GM23338 (cell line): ENCODE data around the gene ST6GALNAC3. TPM values are rescaled to one million over a fixed set of nuclear protein-coding genes. Genes with fewer than 3 reads are reported as not detected.

Experiments
- ATAC-seq: fragments of 200-7000 bp; cut with Tn5 transposase; 3 replicates; pipeline ENCODE4 v1.9.1; 2020
- DNase-seq: peaks from one replicate; pipeline ENCODE4 v3.0.0-alpha.2; 2015; ENCODE audit warnings: low spot score
- H2AFZ ChIP-seq: fragments of 200-600 bp; sonication (generic); 2 replicates; pipeline ENCODE4 v1.8.0; 2016; ENCODE audit warnings: antibody characterized with exemption, mild to moderate bottlenecking, moderate library complexity
- H3F3A ChIP-seq: fragments of 200-600 bp; sonication (generic); replicated peaks from 2 replicates; pipeline ENCODE4 v1.8.0; 2017; ENCODE audit warnings: antibody characterized with exemption, mixed run types, low read depth
- H3K27ac ChIP-seq: fragments of 200-600 bp; sonication (generic); 2 replicates; pipeline ENCODE4 v1.6.1; 2016; ENCODE audit warnings: low read depth
- H3K27me3 ChIP-seq: fragments of 200-600 bp; sonication (generic); 2 replicates; pipeline ENCODE4 v1.8.0; 2016; ENCODE audit warnings: mild to moderate bottlenecking, mixed run types, moderate library complexity; ENCODE audit not compliant: insufficient read depth
- H3K36me3 ChIP-seq: fragments of 200-600 bp; sonication (generic); 2 replicates; pipeline ENCODE4 v1.8.0; 2016; ENCODE audit warnings: mild to moderate bottlenecking; ENCODE audit not compliant: insufficient read depth
- H3K4me1 ChIP-seq: fragments of 200-600 bp; sonication (generic); 2 replicates; pipeline ENCODE4 v1.8.0; 2016; ENCODE audit warnings: mild to moderate bottlenecking, moderate library complexity; ENCODE audit not compliant: insufficient read depth
- H3K4me2 ChIP-seq: fragments of 200-600 bp; sonication (generic); 2 replicates; pipeline ENCODE4 v1.7.1; 2017; ENCODE audit warnings: mixed run types
- H3K4me3 ChIP-seq: fragments of 200-600 bp; sonication (generic); 2 replicates; pipeline ENCODE4 v1.6.1; 2016; ENCODE audit warnings: mixed run types
- H3K79me2 ChIP-seq: fragments of 200-600 bp; sonication (generic); replicated peaks from 2 replicates; pipeline ENCODE4 v1.8.0; 2017; ENCODE audit warnings: mild to moderate bottlenecking; ENCODE audit not compliant: insufficient read depth
- H3K9me2 ChIP-seq: fragments of 200-600 bp; sonication (generic); 2 replicates; pipeline ENCODE4 v1.8.0; 2017; ENCODE audit not compliant: insufficient read depth
- H4K20me1 ChIP-seq: fragments of 200-600 bp; sonication (generic); replicated peaks from 2 replicates; pipeline ENCODE4 v1.8.0; 2017; ENCODE audit warnings: mild to moderate bottlenecking; ENCODE audit not compliant: insufficient read depth
- H3K27ac Mint-ChIP-seq: 2 replicates; pipeline ENCODE4 v1.8.0; 2020; ENCODE audit warnings: inconsistent platforms, mild to moderate bottlenecking, moderate library complexity, mixed read lengths
- H3K27me3 Mint-ChIP-seq: 3 replicates; pipeline ENCODE4 v1.8.0; 2022; ENCODE audit warnings: low read depth, mild to moderate bottlenecking, moderate library complexity, mixed read lengths, inconsistent platforms; ENCODE audit not compliant: insufficient read depth, poor library complexity
- H3K36me3 Mint-ChIP-seq: 3 replicates; pipeline ENCODE4 v1.8.0; 2021; ENCODE audit warnings: low read depth, mild to moderate bottlenecking, inconsistent platforms, moderate library complexity, mixed read lengths
- H3K4me1 Mint-ChIP-seq: 3 replicates; pipeline ENCODE4 v1.8.0; 2020; ENCODE audit warnings: mild to moderate bottlenecking, inconsistent platforms, mixed read lengths
- H3K4me3 Mint-ChIP-seq: 3 replicates; pipeline ENCODE4 v1.8.0; 2021; ENCODE audit warnings: moderate library complexity, mild to moderate bottlenecking, inconsistent platforms, mixed read lengths
- H3K9me3 Mint-ChIP-seq: 3 replicates; pipeline ENCODE4 v1.8.0; 2020; ENCODE audit warnings: moderate library complexity, mild to moderate bottlenecking, inconsistent platforms, mixed read lengths
- ETS1 ChIP-seq: IDR thresholded peaks from 2 replicates; pipeline ENCODE4 v1.6.1; 2016; ENCODE audit warnings: antibody characterized with exemption
- EZH2 ChIP-seq: fragments of 200-600 bp; sonication (generic); IDR thresholded peaks from one replicate; pipeline ENCODE4 v1.8.0; 2017; ENCODE audit warnings: antibody characterized with exemption, mild to moderate bottlenecking, low read depth; ENCODE audit not compliant: unreplicated experiment
- EZH2phosphoT487 ChIP-seq: fragments of 200-600 bp; sonication (generic); IDR thresholded peaks from one replicate; pipeline ENCODE4 v1.8.1; 2018; ENCODE audit warnings: antibody characterized with exemption; ENCODE audit not compliant: unreplicated experiment
- JUNB ChIP-seq: IDR thresholded peaks from one replicate; pipeline ENCODE4 v1.6.1; 2016; ENCODE audit warnings: antibody characterized with exemption; ENCODE audit not compliant: unreplicated experiment
- NANOG ChIP-seq: IDR thresholded peaks from 2 replicates; pipeline ENCODE4 v1.6.1; 2016; ENCODE audit warnings: antibody characterized with exemption, borderline replicate concordance
- POLR2AphosphoS5 ChIP-seq: IDR thresholded peaks from 2 replicates; pipeline ENCODE4 v1.6.1; 2016; ENCODE audit warnings: antibody characterized with exemption, low read depth
- REST ChIP-seq: IDR thresholded peaks from one replicate; pipeline ENCODE4 v1.6.1; 2018; ENCODE audit warnings: antibody characterized with exemption; ENCODE audit not compliant: unreplicated experiment
- STAT1 ChIP-seq: IDR thresholded peaks from one replicate; pipeline ENCODE4 v1.6.1; 2016; ENCODE audit warnings: antibody characterized with exemption; ENCODE audit not compliant: unreplicated experiment
- ZNF114 ChIP-seq: fragments of 250-450 bp; sonication (Bioruptor Pico); IDR thresholded peaks from 2 replicates; pipeline ENCODE4 v1.5.0; 2020; ENCODE audit warnings: mild to moderate bottlenecking, moderate library complexity
- ZNF331 ChIP-seq: fragments of 250-450 bp; sonication (Bioruptor Pico); IDR thresholded peaks from 2 replicates; pipeline ENCODE4 v1.5.0; 2020; ENCODE audit warnings: low read depth, mild to moderate bottlenecking, moderate library complexity
- polyA plus RNA-seq: library from polyadenylated mRNA; unstranded; fragments of >200 nt; fragmentation: Nextera tagmentation; extraction: Ambion mirVana; gene quantifications from 2 replicates; pipeline ENCODE4 v1.2.1, GENCODE V29; 2016
- total RNA-seq: library from RNA; depleted of rRNA; stranded (reverse); fragments of >200 nt; shearing (Covaris generic); gene quantifications from 2 replicates; pipeline ENCODE4 v1.2.3, GENCODE V29; 2014

Gene ST6GALNAC3
- total and polyA plus RNA-seq, 2 experiments from 2014 or later, result 4.7 to 11.6 TPM

GRCh38 chr1:76284842-76285241 is 210.3 kb downstream of the ST6GALNAC3 start:
- H2AFZ ChIP-seq, result no peak overlapping the region
- no peaks in the 10 kb centered on the region for H3K4me1 ChIP-seq
- Mint-ChIP-seq H3K4me3 (no peak overlapping the region), H3K27ac (no peak overlapping the region), H3K36me3 (no peaks in the 10 kb centered on the region), H3K9me3 (no peaks in the 10 kb centered on the region), H3K4me1 (peaks cover 27% of the 10 kb centered on the region), H3K27me3 (peaks cover 1% of the 10 kb centered on the region)
- H3K79me2 ChIP-seq, result no peaks in the 10 kb centered on the region
- no peaks in the 10 kb centered on the region for H3K27me3 ChIP-seq
- no peaks in the 10 kb centered on the region for H4K20me1 ChIP-seq
- no peaks in the 10 kb centered on the region for H3F3A ChIP-seq
- H3K4me2 ChIP-seq, result no peak overlapping the region
- H3K27ac ChIP-seq, result no peak overlapping the region
- H3K4me3 ChIP-seq, result no peak overlapping the region
- no peaks in the 10 kb centered on the region for H3K9me2 ChIP-seq
- TF ChIP-seq REST, result no peak
- no peaks in the 10 kb centered on the region for H3K36me3 ChIP-seq
- no peak for DNase-seq
- ATAC-seq, result no peak

DNA sequence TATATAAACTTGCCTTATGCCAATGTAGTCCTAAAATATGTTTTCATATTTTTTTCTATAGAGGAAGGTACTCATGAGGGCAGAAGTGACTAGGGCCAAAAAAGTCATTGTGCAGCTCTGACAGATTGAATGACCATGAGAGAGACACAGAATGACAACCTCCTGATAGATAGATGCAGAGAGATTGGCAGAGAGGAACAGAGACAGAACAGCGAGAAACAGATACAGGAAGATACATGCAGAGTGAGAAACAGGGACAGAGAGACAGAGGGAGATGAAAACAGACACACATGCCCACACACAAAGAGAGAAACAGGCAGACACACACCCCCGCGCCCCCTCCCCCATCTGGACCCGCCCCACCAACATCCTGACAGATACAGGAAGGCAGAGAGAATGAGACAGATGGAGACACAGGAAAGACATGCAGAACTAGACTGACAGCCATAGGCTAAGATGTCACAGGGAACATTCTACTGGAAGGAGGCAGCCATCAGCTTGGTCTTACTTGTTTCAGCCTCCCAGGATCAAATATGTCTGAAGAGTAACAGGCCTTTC is 211.1 kb downstream of the ST6GALNAC3 start:
- Histone ChIP-seq H3K4me3 (no peak overlapping the region), H3F3A (no peaks in the 10 kb centered on the region), H3K27me3 (no peaks in the 10 kb centered on the region), H3K9me2 (no peaks in the 10 kb centered on the region), H3K79me2 (no peaks in the 10 kb centered on the region), H3K27ac (no peak overlapping the region), H2AFZ (no peak overlapping the region), H3K4me2 (no peak overlapping the region), H3K36me3 (no peaks in the 10 kb centered on the region), H4K20me1 (no peaks in the 10 kb centered on the region), H3K4me1 (0 out of 2 replicates have a peak, but pooled peaks cover 4% of the 10 kb centered on the region)
- TF ChIP-seq ZNF114, result no peak
- no peak for TF ChIP-seq STAT1
- no peak for TF ChIP-seq EZH2
- no peak for TF ChIP-seq ZNF331 (CRISPR knock-in tag)
- no peak for TF ChIP-seq EZH2phosphoT487
- TF ChIP-seq POLR2AphosphoS5, result no peak
- no peak for TF ChIP-seq ETS1
- TF ChIP-seq JUNB, result no peak
- no peak for TF ChIP-seq NANOG
- H3K27ac Mint-ChIP-seq, result no peak overlapping the region
- no peaks in the 10 kb centered on the region for H3K9me3 Mint-ChIP-seq
- H3K4me1 Mint-ChIP-seq, result peaks cover 35% of the 10 kb centered on the region
- DNase-seq (no peak), ATAC-seq (no peak)
- no peak overlapping the region for H3K4me3 Mint-ChIP-seq
- peaks cover under 1% of the 10 kb centered on the region for H3K27me3 Mint-ChIP-seq
- no peaks in the 10 kb centered on the region for H3K36me3 Mint-ChIP-seq
